Natural killer cell treated with Interleukin-12 subunit alpha and Interleukin-12 subunit beta and Interleukin-15 and Interleukin-18, amount 100 ng/mL, for 72 hours (primary cell): Measurements from ENCODE around the gene CDC6. TPM values are rescaled to one million over a fixed set of nuclear protein-coding genes. Genes with fewer than 3 reads are reported as not detected.

Experiments
- ATAC-seq, 2 donors: fragments of 150-1000 bp; cut with Tn5 transposase in 1 of 2; sonication (Bioruptor Pico), chemical (Tn5 transposase) in 1 of 2; 2 replicates each; pipeline ENCODE4 v1.10.0; 2021
- DNase-seq: peaks from one replicate; pipeline ENCODE4 v3.0.0; 2022; ENCODE audit warnings: low spot score
- H3K27ac Mint-ChIP-seq, 2 donors: 1 replicate in 1 of 2; 2 replicates in 1 of 2; pipeline ENCODE4 v1.8.0; 2022; ENCODE audit warnings: mixed read lengths in 2 of 2, mild to moderate bottlenecking in 1 of 2, moderate library complexity in 1 of 2
- H3K27me3 Mint-ChIP-seq, 2 donors: 1 replicate in 1 of 2; 2 replicates in 1 of 2; pipeline ENCODE4 v1.8.0; 2022; ENCODE audit warnings: mixed read lengths in 2 of 2
- H3K36me3 Mint-ChIP-seq: one replicate; pipeline ENCODE4 v1.8.0; 2022; ENCODE audit warnings: mixed read lengths
- H3K4me1 Mint-ChIP-seq, 2 donors: 1 replicate in 1 of 2; 2 replicates in 1 of 2; pipeline ENCODE4 v1.8.0; 2022; ENCODE audit warnings: low read depth in 2 of 2, mixed read lengths in 2 of 2, mild to moderate bottlenecking in 1 of 2
- H3K4me3 Mint-ChIP-seq: one replicate; pipeline ENCODE4 v1.8.0; 2022; ENCODE audit warnings: mixed read lengths
- H3K9me3 Mint-ChIP-seq: 2 replicates; pipeline ENCODE4 v1.8.0; 2022; ENCODE audit warnings: mixed read lengths
- total RNA-seq, 2 donors: library from RNA; stranded (reverse); gene quantifications; one replicate each; pipeline ENCODE4 v1.2.3, GENCODE V29; 2022

CDC6 gene
- total RNA-seq, 2 donors from 2014 or later = 79.2 to 172 TPM

- ATAC-seq (no peak), DNase-seq (no peak)
- H3K27me3 Mint-ChIP-seq = no peaks in the 10 kb centered on the region
- no peaks in the 10 kb centered on the region for H3K36me3 Mint-ChIP-seq
- H3K4me1 Mint-ChIP-seq = peaks cover 75 to 87% of the 10 kb centered on the region in 2 donors
- no peaks in the 10 kb centered on the region for H3K9me3 Mint-ChIP-seq
- peak overlapping the region; percentile 98 to 99 for H3K27ac Mint-ChIP-seq
- peak overlapping the region; percentile 93 for H3K4me3 Mint-ChIP-seq
These were observed 39.1 kb downstream of the CDC6 start for GRCh38 chr17:40326832-40327199.

DNA sequence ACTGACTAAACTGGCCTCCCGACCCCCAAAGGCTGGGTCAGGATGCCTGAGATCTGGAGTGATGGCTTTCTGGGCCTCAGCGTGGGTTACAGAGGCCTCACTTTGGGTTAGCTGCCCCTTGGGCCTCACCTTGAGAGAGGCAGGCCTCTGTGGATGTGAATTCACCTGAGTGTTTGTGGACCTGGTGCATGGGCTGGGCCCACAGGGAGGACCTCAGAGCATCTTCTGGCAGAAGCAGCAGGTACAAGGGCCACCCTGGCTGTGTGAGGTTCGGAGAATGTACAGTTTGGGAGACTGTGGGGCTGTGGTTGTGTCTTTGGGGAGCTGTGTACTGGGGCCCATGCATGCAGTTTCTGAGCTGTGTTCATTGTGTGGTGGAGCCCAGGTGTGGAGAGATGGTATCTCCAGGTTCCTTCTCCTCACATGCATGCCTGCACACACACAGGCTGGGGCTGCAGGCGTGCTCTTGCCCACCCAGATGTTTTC lies 39.6 kb downstream of the CDC6 start:
- no peak for DNase-seq
- Mint-ChIP-seq H3K9me3 (no peaks in the 10 kb centered on the region), H3K27ac (peak overlapping the region; percentile 98 to 99), H3K4me1 (peaks cover 70 to 82% of the 10 kb centered on the region in 2 donors), H3K27me3 (no peaks in the 10 kb centered on the region), H3K36me3 (no peaks in the 10 kb centered on the region), H3K4me3 (peak overlapping the region; percentile 18)
- ATAC-seq = no peak

GRCh38 chr17:40327735-40328385 lies 40.2 kb downstream of the CDC6 start:
- H3K27ac Mint-ChIP-seq = peak overlapping the region; percentile 98 to 99
- DNase-seq (no peak), ATAC-seq (no peak)
- no peaks in the 10 kb centered on the region for H3K9me3 Mint-ChIP-seq
- H3K4me3 Mint-ChIP-seq = peak overlapping the region; percentile 18
- no peaks in the 10 kb centered on the region for H3K36me3 Mint-ChIP-seq
- H3K27me3 Mint-ChIP-seq = no peaks in the 10 kb centered on the region
- peaks cover 69 to 76% of the 10 kb centered on the region in 2 donors for H3K4me1 Mint-ChIP-seq

DNA sequence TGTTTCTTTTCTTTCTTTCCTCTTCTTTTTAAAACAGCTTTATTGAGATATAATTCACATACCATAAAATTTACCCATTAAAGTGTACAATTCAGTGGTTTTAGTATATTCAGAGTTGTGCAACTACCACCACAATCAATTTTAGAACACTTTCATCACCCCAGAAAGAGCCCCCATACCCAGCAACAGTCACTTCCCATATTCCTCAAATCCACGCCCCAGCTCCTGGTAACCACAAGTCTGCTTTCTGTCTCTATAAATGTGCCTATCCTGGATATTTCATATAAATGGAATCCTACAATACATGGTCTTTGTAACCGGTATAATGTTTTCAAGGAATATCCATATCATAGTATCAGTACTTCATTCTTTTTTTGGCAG lies 40.7 kb downstream of the CDC6 start:
- H3K4me3 Mint-ChIP-seq = peak overlapping the region; percentile 8
- no peaks in the 10 kb centered on the region for H3K27me3 Mint-ChIP-seq
- peak overlapping the region; percentile 98 to 99 for H3K27ac Mint-ChIP-seq
- H3K36me3 Mint-ChIP-seq = no peaks in the 10 kb centered on the region
- H3K9me3 Mint-ChIP-seq = no peaks in the 10 kb centered on the region
- DNase-seq (no peak), ATAC-seq (no peak)
- H3K4me1 Mint-ChIP-seq = peaks cover 63 to 71% of the 10 kb centered on the region in 2 donors

DNA sequence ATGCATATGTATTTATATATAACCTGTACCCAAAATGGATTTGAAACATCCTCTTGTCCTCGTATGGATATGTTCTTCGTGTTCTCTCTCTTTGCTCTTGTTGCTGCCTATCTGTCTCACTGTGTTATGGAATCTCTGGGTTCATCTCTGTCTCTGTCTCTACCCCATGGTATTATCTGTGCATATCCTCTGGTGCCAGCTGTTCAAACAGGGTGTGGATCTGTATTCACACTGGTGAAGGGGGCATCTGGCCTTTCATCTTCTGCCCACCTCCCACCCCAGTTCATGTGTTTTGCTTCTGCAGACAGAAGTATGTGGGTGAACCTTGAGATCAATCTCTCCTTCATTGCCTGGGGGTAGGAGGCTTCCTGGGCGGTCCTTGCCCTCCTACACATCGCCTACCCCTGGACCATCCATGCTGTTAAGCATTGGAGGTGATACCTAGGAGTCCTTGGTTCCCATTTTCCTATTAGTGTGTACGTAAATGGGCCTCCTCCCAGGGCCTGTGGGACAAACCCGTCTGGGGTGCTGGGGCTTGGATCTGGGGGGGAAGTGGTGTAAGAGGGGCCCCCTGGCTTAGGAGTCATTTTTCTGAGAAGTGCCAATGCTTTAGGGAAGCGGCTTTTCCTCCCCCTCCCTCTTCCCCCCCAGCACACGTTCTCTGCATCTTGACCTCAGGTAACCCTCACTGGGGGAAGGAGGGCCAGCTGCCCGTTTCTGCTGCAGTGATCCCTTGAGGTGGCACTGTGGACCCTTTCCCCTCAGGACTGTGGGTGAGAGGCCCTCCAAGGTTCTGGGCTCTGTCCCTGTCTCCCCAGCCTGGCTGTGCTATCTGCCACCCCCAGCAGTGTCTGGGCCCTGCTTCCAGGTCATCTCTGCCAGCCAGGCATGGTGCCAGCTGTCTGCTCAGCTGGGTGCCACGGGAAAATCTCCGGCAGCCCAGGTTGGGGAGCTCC lies 42.4 kb downstream of the CDC6 start:
- no peak for DNase-seq
- no peaks in the 10 kb centered on the region for H3K36me3 Mint-ChIP-seq

GRCh38 chr17:40330850-40331470 lies 43.3 kb downstream of the CDC6 start:
- Mint-ChIP-seq H3K9me3 (no peaks in the 10 kb centered on the region), H3K36me3 (no peaks in the 10 kb centered on the region), H3K27ac (peak overlapping the region; percentile 10 to 29), H3K27me3 (no peaks in the 10 kb centered on the region), H3K4me3 (peak overlapping the region; percentile 56), H3K4me1 (peaks cover 51 to 54% of the 10 kb centered on the region in 2 donors)
- no peak for DNase-seq
- no peak for ATAC-seq

More for the DNA sequence above, 42.4 kb downstream of the CDC6 start:
- Mint-ChIP-seq H3K27me3 (no peaks in the 10 kb centered on the region), H3K4me3 (peak overlapping the region; percentile 64), H3K9me3 (no peaks in the 10 kb centered on the region), H3K27ac (peak overlapping the region; percentile 10 to 29), H3K4me1 (peaks cover 58 to 60% of the 10 kb centered on the region in 2 donors)
- ATAC-seq = peak; percentile 3 to 43

DNA sequence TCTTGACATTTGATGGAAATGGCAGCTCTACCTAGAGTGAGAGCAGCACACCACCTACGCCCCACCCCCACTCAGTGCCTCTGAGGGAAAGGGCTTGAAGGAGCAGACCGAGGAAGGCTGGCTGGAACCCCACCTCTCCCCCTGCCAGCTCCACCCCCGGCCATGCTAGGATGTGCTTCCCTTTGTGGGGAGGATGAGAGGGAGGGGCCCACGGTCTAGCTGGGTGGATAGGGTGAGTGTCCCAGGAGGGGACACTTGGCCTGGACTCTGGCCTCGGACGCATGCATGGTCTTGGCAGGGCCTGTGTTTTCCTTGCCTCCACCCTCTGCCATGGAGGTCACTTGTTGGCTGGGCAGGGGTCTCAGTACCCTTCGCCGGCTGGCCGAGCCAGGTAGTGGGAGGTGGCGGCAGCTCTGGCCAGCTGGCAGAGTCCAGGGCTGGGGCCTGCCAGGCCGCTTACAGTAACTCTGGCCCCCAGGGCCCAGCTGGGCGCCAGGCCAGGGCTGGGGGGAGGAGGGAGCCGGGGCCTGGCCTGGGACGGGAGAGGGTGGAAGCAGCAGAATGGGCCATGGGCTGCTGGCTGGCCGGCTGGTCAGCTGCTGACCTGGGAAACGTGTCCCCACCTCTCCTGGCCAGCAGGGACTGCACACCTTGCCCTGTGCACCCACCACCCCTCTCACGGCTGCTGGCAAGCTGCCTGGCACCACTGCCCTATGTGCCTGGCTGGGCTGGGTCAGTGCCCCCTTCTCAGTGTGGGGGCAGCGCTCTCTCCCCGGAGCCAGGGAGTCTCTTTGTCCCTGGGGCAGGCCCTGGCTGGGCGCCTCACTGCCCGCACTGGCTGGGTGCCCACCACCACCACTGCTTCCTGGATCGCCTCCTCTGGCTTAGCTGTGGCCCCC lies 44.3 kb downstream of the CDC6 start:
- ATAC-seq (peak in 1 of 2 donors; percentile 14), DNase-seq (no peak)
- H3K27ac Mint-ChIP-seq = peak overlapping the region; percentile 28 to 29
- H3K27me3 Mint-ChIP-seq = no peaks in the 10 kb centered on the region
- no peaks in the 10 kb centered on the region for H3K36me3 Mint-ChIP-seq
- H3K4me3 Mint-ChIP-seq = peak overlapping the region; percentile 56
- no peaks in the 10 kb centered on the region for H3K9me3 Mint-ChIP-seq
- H3K4me1 Mint-ChIP-seq = peaks cover 42 to 45% of the 10 kb centered on the region in 2 donors

GRCh38 chr17:40333781-40334448 lies 46.2 kb downstream of the CDC6 start:
- H3K9me3 Mint-ChIP-seq = no peaks in the 10 kb centered on the region
- H3K27ac Mint-ChIP-seq = peak overlapping the region; percentile 26 to 49
- ATAC-seq = peak in 1 of 2 donors; percentile 3
- no peaks in the 10 kb centered on the region for H3K36me3 Mint-ChIP-seq
- H3K4me3 Mint-ChIP-seq = no peak overlapping the region
- no peak for DNase-seq
- H3K27me3 Mint-ChIP-seq = no peaks in the 10 kb centered on the region
- H3K4me1 Mint-ChIP-seq = peaks cover 36% of the 10 kb centered on the region in 2 donors

DNA sequence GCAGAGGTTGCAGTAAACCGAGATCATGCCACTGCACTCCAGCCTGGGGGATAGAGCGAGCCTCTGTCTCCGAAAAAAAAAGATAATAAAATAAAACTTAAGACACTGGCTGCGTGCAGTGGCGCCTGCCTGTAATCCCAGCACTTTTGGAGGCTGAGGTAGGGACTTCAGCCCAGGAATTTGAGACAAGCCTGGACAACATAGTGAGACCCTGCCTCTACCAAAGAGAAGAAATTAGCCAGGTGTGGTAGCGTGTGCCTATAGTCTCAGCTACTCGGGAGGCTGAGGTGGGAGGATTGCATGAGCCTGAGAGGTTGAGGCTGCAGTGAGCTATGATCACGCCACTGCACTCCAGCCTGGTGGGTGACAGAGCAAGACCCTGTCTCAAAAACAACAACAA lies 47.9 kb downstream of the CDC6 start:
- Mint-ChIP-seq H3K36me3 (no peaks in the 10 kb centered on the region), H3K27me3 (no peaks in the 10 kb centered on the region), H3K4me1 (peaks cover 36% of the 10 kb centered on the region in 2 donors), H3K4me3 (no peak overlapping the region), H3K27ac (no peak overlapping the region), H3K9me3 (no peaks in the 10 kb centered on the region)
- DNase-seq (no peak), ATAC-seq (no peak)

DNA sequence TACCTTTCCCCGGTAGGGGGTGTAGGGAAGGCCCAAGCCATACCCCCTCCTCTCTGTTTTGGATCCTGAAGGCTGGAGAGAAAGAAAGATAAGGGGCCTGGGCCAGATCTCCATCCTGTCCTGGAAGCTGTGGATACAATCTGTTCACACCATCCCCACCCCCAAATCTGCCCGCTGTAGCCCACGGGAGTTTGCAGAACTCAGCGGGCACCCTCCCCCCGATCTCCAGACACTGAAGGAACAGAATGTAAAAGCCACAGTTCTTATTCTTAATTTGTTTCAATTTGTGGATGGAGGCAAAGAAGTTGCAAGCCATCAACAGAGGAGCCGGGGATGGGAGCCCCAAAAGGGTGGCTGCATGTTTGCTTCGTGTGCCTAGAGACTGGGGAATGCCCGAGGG lies 49.7 kb downstream of the CDC6 start:
- Mint-ChIP-seq H3K36me3 (no peaks in the 10 kb centered on the region), H3K4me3 (no peak overlapping the region), H3K27me3 (no peaks in the 10 kb centered on the region), H3K27ac (peak overlapping the region in 1 of 2 donors; percentile 50), H3K4me1 (peaks cover 34 to 35% of the 10 kb centered on the region in 2 donors), H3K9me3 (no peaks in the 10 kb centered on the region)
- no peak for DNase-seq
- no peak for ATAC-seq

GRCh38 chr17:40338058-40338457 lies 50.4 kb downstream of the CDC6 start:
- no peaks in the 10 kb centered on the region for H3K9me3 Mint-ChIP-seq
- no peak for ATAC-seq
- no peaks in the 10 kb centered on the region for H3K36me3 Mint-ChIP-seq
- no peak overlapping the region for H3K4me3 Mint-ChIP-seq
- DNase-seq = no peak
- peaks cover 34 to 38% of the 10 kb centered on the region in 2 donors for H3K4me1 Mint-ChIP-seq
- no peaks in the 10 kb centered on the region for H3K27me3 Mint-ChIP-seq
- H3K27ac Mint-ChIP-seq = peak overlapping the region; percentile 37 to 50

GRCh38 chr17:40338941-40339649 lies 51.4 kb downstream of the CDC6 start:
- Mint-ChIP-seq H3K27me3 (no peaks in the 10 kb centered on the region), H3K4me1 (peaks cover 41 to 43% of the 10 kb centered on the region in 2 donors), H3K9me3 (no peaks in the 10 kb centered on the region), H3K4me3 (peak overlapping the region; percentile 36), H3K36me3 (no peaks in the 10 kb centered on the region), H3K27ac (peak overlapping the region; percentile 28 to 54)
- ATAC-seq (no peak), DNase-seq (no peak)
